Measurements from ENCODE around the gene SPTBN2. TPM values are rescaled to one million over a fixed set of nuclear protein-coding genes. Genes with fewer than 3 reads are reported as not detected.
A peak's percentile ranks its signal among the peaks of the same experiment; 100 is the strongest.

The SPTBN2 gene
- total RNA-seq, 2 experiments from 2014 or later: 0.31 TPM; not detected in 1

DNA sequence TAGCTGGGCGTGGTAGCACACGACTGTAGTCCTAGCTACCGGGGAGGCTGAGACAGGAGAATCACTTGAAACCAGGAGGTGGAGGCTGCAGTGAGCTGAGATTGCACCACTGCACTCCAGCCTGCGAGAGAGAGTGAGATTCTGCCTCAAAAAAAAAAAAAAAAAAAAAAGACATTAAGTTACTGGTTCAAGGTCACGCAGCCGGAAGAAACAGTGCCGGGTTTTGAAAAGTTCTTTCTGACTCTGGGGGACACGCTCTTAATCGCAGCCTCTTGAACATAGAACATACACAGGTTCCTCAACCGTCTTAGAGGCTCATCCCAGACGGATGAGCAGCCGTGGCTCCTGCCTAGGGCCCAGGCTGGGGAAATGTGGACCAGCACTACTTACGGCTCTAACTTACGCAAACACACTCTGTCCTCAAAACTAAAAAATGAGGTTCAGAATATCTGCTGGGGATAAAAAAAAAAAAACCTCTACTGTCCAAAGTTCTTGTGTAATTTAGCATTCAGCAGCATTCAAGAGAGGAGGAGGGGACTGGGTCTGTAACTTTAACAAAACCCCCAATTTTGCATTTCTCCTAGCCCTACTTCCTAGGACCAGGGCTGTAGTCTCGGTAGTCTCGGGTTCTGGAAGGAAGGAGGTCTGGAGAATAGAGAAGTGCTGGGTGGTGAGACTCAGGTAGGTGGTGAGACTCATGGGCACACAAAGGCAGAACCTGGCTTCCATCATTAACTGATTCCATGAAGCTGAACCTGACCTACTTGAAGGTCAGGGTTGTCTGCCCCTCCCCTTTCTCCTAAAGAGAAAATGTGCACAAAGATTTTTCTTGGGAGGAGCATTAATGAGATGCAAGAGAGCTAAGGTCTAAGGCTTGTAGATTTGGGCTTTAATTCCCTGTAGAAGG lies 6.0 kb downstream of the SPTBN2 start:
- Mint-ChIP-seq H3K27ac (no peak overlapping the region), H3K4me3 (no peak overlapping the region), H3K9me3 (ENCODE audit: insufficient read depth) (no peaks in the 10 kb centered on the region), H3K36me3 (ENCODE audit: low read depth) (no peaks in the 10 kb centered on the region), H3K27me3 (ENCODE audit: low read depth) (peaks cover 43% of the 10 kb centered on the region), H3K4me1 (ENCODE audit: low read depth) (peaks cover 26% of the 10 kb centered on the region)
- no peak for ATAC-seq
- POLR2A ChIA-PET: no interaction called here
- CTCF ChIA-PET: no interaction called here
- no peak for DNase-seq

DNA sequence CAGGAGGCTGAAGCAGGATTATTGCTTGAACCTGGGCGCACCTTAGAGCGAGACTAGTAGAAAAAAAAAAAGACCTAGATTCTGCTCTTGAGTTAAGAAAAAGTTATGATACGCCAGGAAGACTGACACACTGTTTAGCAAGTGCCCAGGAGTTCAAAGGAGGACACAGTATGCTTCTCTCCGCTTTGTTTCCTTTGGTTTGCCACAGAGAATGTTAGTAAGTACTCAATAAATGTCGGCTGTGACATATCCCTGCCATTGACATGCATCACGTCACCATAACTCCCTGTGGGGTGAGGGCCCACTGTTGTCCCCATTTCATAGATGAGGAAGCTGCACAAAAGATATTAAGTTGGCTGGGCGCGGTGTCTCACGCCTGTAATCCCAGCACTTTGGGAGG lies 7.1 kb downstream of the SPTBN2 start:
- Mint-ChIP-seq H3K27ac (no peak overlapping the region), H3K27me3 (ENCODE audit: low read depth) (peaks cover 39% of the 10 kb centered on the region), H3K4me3 (no peak overlapping the region), H3K36me3 (ENCODE audit: low read depth) (no peaks in the 10 kb centered on the region), H3K4me1 (ENCODE audit: low read depth) (peaks cover 22% of the 10 kb centered on the region), H3K9me3 (ENCODE audit: insufficient read depth) (no peaks in the 10 kb centered on the region)
- DNase-seq (no peak), ATAC-seq (no peak)
- CTCF ChIA-PET: no interaction called here
- POLR2A ChIA-PET: no interaction called here

DNA sequence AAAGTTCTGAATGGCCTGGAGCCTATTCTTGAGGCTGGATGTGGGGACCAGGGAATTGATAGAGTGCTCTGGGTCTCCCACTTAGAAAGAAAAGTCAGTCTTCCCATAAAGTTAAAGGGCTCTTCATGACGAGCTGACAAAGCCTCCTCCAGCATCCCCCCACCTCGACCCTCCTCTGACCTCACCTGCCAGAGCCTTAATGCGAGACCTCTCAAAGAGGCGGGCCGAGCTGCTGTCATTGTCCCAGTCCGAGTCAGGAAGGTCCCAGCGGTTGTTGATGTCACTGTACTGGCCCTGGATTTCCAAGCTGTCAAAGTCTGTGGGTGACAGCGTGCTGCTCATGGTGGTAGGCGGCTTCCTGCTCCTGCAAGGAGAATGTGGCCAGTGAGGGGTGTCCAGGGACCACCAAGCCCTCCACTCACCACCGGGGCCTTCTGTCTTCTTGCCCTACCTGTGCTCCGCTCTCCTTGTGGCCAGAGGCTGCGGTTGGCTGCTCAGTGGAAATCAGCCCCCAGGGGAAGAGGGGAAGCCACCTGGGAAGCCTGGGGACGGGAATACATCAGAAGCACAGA lies 8.0 kb downstream of the SPTBN2 start:
- peaks cover 29% of the 10 kb centered on the region for H3K27me3 Mint-ChIP-seq (ENCODE audit: low read depth)
- no peaks in the 10 kb centered on the region for H3K9me3 Mint-ChIP-seq (ENCODE audit: insufficient read depth)
- H3K4me3 Mint-ChIP-seq: no peak overlapping the region
- ChIA-PET CTCF (no interaction called here), POLR2A (no interaction called here)
- no peak for ATAC-seq
- no peaks in the 10 kb centered on the region for H3K36me3 Mint-ChIP-seq (ENCODE audit: low read depth)
- no peak overlapping the region for H3K27ac Mint-ChIP-seq
- no peak for DNase-seq
- peaks cover 16% of the 10 kb centered on the region for H3K4me1 Mint-ChIP-seq (ENCODE audit: low read depth)

DNA sequence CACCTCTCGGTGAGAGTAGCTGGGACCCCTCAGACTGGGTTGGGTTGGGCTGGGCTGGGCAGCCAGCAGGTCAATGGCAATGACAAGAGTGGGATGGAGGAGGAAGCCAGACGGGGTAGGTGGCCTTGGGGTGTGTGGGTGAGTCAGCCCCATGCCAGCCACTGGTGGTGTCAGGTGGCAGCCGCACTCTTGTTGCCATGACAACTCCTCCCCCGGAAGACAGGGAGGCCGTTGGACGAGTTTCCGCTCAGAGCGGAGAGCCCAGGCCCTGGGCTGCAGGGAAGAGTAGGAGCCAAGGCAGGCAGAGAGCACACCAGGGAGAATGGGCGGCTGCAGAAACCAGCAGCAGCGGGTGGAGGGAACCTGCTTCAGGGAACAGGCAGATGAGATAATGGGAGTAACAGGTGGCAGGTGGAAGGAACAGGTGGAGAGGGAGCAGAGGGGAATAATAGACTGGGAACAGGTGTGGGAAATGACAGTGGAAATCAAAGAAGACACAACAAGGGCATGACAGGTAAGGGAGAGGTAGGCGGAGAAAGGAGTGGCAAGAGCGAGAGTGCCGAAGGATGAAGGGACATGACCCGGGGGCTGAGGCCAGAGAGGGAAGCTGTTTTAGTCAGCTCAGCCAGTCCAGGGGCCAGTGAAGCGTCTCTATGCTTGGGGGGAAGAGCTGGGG lies 8.7 kb downstream of the SPTBN2 start:
- Mint-ChIP-seq H3K27ac (peak overlapping the region; percentile 68), H3K4me1 (ENCODE audit: low read depth) (peaks cover 16% of the 10 kb centered on the region), H3K36me3 (ENCODE audit: low read depth) (no peaks in the 10 kb centered on the region), H3K4me3 (peak overlapping the region; percentile 32), H3K27me3 (ENCODE audit: low read depth) (peaks cover 23% of the 10 kb centered on the region), H3K9me3 (ENCODE audit: insufficient read depth) (no peaks in the 10 kb centered on the region)
- DNase-seq (peak; percentile 72), ATAC-seq (peak; percentile 85)
- ChIA-PET POLR2A (no interaction called here), CTCF (no interaction called here)

DNA sequence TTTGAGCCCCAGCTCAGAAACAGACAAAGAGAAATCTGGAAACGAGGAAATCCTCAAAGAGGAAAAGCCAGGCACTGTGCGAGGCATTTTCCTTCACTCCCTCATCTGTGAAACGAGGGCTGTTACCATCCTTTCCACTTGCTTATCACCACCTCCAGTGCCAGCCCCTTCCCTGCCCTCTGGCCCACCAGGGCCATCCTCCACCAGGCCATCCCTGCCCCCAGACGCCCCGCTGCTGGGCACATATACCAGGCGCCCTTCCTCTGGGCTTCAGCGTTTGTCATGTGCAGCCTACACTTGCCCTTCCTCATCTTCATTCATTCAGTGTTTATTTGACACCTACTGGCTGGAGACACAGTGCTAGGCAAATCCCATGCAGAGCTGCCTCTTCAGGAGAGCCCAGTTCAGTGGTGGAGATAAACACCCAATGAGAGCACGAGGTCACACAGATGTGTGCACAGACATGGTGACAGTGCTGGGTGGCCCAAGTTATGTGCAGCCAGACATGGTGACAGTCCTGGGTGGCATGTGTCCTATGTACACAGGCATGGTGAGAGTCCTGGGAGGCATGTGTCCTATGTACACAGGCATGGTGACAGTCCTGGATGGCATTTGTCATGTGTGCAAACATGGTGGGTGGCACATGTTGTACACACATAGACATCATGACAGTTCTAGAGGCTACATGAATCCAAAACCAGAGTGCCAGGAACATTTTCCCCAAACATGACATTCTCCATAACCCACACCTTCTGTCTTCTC lies 9.7 kb downstream of the SPTBN2 start:
- ChIA-PET POLR2A (no interaction called here), CTCF (no interaction called here)
- Mint-ChIP-seq H3K36me3 (ENCODE audit: low read depth) (no peaks in the 10 kb centered on the region), H3K27me3 (ENCODE audit: low read depth) (peaks cover 14% of the 10 kb centered on the region), H3K4me1 (ENCODE audit: low read depth) (peaks cover 16% of the 10 kb centered on the region), H3K4me3 (no peak overlapping the region), H3K9me3 (ENCODE audit: insufficient read depth) (no peaks in the 10 kb centered on the region), H3K27ac (no peak overlapping the region)
- no peak for ATAC-seq
- DNase-seq: no peak

DNA sequence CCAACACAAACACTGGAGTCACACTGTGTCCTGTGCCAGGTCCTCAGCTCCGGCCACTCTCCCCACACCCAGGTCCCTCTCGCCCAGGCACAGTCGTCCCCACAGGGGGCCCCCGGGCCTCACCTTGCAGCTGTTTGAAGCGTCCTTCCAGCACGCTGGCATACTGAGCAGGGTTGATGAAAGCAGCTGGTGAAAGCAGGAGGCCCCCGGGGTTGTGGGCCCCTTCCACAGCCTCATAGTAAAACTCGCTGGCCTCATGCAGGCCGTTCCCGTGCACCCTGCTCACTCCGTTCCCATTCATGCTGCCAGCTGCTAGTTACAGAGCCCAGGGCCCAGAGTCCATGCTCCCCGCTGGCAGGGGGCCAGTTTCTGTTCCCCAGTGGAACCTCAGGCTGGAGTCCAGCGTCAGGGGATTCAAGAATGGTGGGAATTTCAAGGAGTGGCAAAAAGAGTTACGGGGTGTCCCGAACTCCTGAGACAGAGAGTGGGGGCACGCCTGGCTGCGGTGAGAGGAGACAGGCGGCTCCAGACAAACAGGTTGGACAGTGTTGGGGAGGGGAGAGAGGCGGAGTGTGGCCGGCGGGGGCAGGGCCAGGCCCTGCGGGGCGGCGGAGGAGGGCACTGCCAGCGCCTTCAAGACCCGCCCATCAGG lies 10.6 kb downstream of the SPTBN2 start:
- no peak for DNase-seq
- POLR2A ChIA-PET: no interaction called here

GRCh38 chr11:66717925-66718319 lies 11.1 kb downstream of the SPTBN2 start:
- no peak overlapping the region for H3K27ac Mint-ChIP-seq
- DNase-seq: no peak
- peaks cover 16% of the 10 kb centered on the region for H3K4me1 Mint-ChIP-seq (ENCODE audit: low read depth)
- no peaks in the 10 kb centered on the region for H3K9me3 Mint-ChIP-seq (ENCODE audit: insufficient read depth)
- H3K27me3 Mint-ChIP-seq (ENCODE audit: low read depth): peaks cover 10% of the 10 kb centered on the region
- no peaks in the 10 kb centered on the region for H3K36me3 Mint-ChIP-seq (ENCODE audit: low read depth)
- ChIA-PET CTCF (no interaction called here), POLR2A (no interaction called here)
- ATAC-seq: no peak
- no peak overlapping the region for H3K4me3 Mint-ChIP-seq

More for the DNA sequence above, 10.6 kb downstream of the SPTBN2 start:
- Mint-ChIP-seq H3K27me3 (ENCODE audit: low read depth) (peaks cover 15% of the 10 kb centered on the region), H3K36me3 (ENCODE audit: low read depth) (no peaks in the 10 kb centered on the region), H3K4me1 (ENCODE audit: low read depth) (peaks cover 16% of the 10 kb centered on the region), H3K27ac (no peak overlapping the region), H3K9me3 (ENCODE audit: insufficient read depth) (no peaks in the 10 kb centered on the region), H3K4me3 (no peak overlapping the region)
- ATAC-seq: no peak
- CTCF ChIA-PET: no interaction called here

DNA sequence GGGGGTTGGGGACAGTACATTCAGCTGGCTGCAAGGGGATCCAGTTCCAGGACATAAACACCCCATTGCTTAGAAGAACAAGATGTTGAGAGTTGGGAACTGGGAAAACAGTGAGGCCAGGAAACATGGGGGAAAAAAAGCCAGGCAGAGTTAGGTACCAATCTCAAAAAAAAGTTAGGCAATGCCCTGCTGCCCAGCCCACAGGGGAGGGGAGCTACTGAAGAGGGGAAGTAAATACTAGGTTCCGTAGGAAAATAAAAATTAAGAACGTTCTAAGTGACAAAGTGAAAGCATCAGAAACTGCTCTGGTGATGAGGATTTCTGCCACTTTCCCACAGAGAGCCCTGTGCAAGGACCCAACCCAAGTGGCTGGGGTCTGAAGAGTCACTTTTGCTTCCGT lies 12.0 kb downstream of the SPTBN2 start:
- H3K27me3 Mint-ChIP-seq (ENCODE audit: low read depth): peaks cover 8% of the 10 kb centered on the region
- ATAC-seq (no peak), DNase-seq (no peak)
- H3K4me3 Mint-ChIP-seq: no peak overlapping the region
- ChIA-PET CTCF (no interaction called here), POLR2A (no interaction called here)
- H3K4me1 Mint-ChIP-seq (ENCODE audit: low read depth): peaks cover 16% of the 10 kb centered on the region
- H3K27ac Mint-ChIP-seq: no peak overlapping the region
- H3K9me3 Mint-ChIP-seq (ENCODE audit: insufficient read depth): no peaks in the 10 kb centered on the region
- H3K36me3 Mint-ChIP-seq (ENCODE audit: low read depth): no peaks in the 10 kb centered on the region

DNA sequence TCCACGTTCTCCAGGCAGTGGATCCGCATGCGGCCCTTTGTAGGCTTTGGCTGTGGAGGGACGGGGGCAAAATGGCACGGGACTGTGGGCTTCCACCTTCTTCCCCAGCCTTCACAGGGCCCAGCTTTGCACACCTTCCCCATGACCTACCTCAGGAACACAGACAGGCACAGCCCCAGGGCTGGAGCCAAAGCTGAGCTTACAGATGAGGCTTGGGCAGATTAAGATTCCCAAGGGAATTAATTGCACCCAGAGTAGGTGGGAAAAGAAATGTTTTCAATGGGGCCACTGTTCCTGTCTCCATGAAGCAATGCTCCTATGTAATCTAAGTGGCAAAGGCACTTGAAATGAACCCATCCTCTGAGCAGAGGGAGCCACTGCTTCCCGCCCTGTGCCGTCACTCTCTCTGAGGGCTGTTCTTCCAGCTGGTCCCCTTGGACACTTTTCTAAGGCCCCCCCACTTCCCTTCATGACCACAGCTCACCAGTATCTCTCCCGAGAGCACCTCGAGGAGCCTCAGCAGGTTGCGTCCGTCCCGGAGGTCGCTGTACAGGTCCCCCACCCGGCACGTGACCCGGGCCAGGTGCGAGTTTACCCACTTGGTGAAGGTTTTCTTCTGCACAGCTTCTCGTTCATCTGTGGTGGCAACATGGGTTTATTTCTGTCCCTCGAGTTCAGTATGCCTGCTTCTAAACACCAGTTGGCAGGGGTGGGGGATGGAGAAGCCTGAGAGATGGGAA lies 13.5 kb downstream of the SPTBN2 start:
- Mint-ChIP-seq H3K27ac (no peak overlapping the region), H3K36me3 (ENCODE audit: low read depth) (no peaks in the 10 kb centered on the region), H3K9me3 (ENCODE audit: insufficient read depth) (no peaks in the 10 kb centered on the region), H3K4me1 (ENCODE audit: low read depth) (peaks cover 13% of the 10 kb centered on the region), H3K27me3 (ENCODE audit: low read depth) (peaks cover 7% of the 10 kb centered on the region), H3K4me3 (no peak overlapping the region)
- CTCF ChIA-PET: no interaction called here
- no peak for DNase-seq
- POLR2A ChIA-PET: no interaction called here
- no peak for ATAC-seq

- POLR2A ChIA-PET: interaction anchor here (0.5 kb wide), 1 partner anchor 16 kb away, joined by 3 read pairs; no protein-coding TSS in a partner anchor
- Mint-ChIP-seq H3K36me3 (ENCODE audit: low read depth) (no peaks in the 10 kb centered on the region), H3K27ac (no peak overlapping the region), H3K4me3 (no peak overlapping the region), H3K4me1 (ENCODE audit: low read depth) (no peaks in the 10 kb centered on the region), H3K9me3 (ENCODE audit: insufficient read depth) (no peaks in the 10 kb centered on the region), H3K27me3 (ENCODE audit: low read depth) (peaks cover 7% of the 10 kb centered on the region)
- ATAC-seq (no peak), DNase-seq (no peak)
- CTCF ChIA-PET: no interaction called here
These were observed 15.1 kb downstream of the SPTBN2 start for GRCh38 chr11:66713746-66714480.
